ENCODE measurements around the gene PRSS36. TPM values are rescaled to one million over a fixed set of nuclear protein-coding genes. Genes with fewer than 3 reads are reported as not detected.

The PRSS36 gene
- total RNA-seq, 1 experiment from 2014 or later: 0.41 TPM

DNA sequence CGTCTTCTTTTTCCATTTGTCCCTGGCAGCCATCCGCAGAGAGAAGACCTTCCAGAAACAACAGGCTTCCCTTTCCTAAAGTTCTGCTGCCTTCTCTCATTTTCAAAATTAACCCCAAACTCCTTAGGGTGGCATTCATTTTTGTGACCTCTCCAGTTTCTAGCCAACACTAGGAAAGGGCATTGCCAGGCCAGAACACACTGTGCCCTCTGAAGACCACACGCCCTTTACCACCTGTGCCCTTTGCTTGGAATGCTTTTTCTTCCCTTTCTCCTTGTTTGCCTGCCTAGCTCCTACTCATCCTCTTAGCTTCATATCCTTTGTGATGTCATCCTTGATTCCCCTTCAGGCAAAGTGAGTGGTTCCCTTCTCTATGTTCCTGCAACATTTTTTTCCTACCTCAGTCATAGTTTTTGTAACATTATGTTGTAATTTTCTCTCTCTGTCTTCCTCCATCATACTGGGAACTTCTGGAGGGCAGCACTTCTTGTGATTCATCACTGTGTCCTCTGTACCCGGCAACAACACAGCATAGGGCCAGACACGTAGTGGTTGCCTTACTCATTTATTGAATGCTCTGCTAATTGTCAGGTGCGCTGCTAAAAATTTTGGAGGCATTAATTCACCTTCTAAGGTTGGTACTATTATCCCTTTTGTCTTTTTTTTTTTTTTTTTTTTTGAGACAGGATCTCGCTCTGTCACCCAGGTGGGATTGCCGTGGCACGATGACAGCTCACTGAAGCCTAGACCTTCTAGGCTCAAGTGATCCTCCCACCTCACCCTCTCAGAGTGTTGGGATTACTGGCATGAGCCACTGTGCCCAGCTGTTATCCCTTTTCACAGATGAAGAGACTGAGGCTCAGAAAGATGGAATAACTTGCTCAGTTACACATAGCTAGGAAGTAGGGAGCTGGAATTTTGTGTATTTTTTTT is 31.4 kb downstream of the PRSS36 start:
- POLR2A ChIA-PET (ENCODE audit: low non-redundant PET): interaction anchor here (0.6 kb wide), 2 partner anchors 23 to 121 kb away, joined by 4 to 5 read pairs; no protein-coding TSS in a partner anchor
- CTCF ChIA-PET: interaction anchor here (1.0 to 1.7 kb wide), 2 partner anchors 24 to 164 kb away, joined by 5 to 10 read pairs; no protein-coding TSS in a partner anchor
- Histone ChIP-seq H3K27ac (ENCODE audit: low read depth, low read length, poor library complexity, severe bottlenecking) (peak overlapping the region; percentile 79), H3K36me3 (ENCODE audit: insufficient read depth, low read length, poor library complexity, severe bottlenecking) (peaks cover 39% of the 10 kb centered on the region), H3K4me1 (ENCODE audit: insufficient read depth, low read length, poor library complexity, severe bottlenecking) (peaks cover 6% of the 10 kb centered on the region), H3K4me3 (ENCODE audit: low read depth, low read length, poor library complexity, severe bottlenecking) (peak overlapping the region; percentile 74), H3K9me3 (ENCODE audit: low read depth, low read length, poor library complexity, severe bottlenecking) (no peaks in the 10 kb centered on the region), H3K27me3 (replicated peaks; ENCODE audit: insufficient read depth, low read depth, low read length, poor library complexity) (no peaks in the 10 kb centered on the region)
- intact Hi-C loops (cut with micrococcal nuclease; ENCODE audit: unreplicated experiment): no loop called here
- TF ChIP-seq EZH2 (IDR thresholded peaks at IDR 0.05; ENCODE audit: borderline replicate concordance, low read depth, low read length, poor library complexity, severe bottlenecking): no peak
- TF ChIP-seq, protein P1, sequence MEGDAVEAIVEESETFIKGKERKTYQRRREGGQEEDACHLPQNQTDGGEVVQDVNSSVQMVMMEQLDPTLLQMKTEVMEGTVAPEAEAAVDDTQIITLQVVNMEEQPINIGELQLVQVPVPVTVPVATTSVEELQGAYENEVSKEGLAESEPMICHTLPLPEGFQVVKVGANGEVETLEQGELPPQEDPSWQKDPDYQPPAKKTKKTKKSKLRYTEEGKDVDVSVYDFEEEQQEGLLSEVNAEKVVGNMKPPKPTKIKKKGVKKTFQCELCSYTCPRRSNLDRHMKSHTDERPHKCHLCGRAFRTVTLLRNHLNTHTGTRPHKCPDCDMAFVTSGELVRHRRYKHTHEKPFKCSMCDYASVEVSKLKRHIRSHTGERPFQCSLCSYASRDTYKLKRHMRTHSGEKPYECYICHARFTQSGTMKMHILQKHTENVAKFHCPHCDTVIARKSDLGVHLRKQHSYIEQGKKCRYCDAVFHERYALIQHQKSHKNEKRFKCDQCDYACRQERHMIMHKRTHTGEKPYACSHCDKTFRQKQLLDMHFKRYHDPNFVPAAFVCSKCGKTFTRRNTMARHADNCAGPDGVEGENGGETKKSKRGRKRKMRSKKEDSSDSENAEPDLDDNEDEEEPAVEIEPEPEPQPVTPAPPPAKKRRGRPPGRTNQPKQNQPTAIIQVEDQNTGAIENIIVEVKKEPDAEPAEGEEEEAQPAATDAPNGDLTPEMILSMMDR (conservative IDR thresholded peaks at IDR 0.05; ENCODE audit: low read depth, low read length): no peak
- DNase-seq (ENCODE audit: low spot score): no peak
- TSS peak; percentile 45 for BruUV-seq (replicated peaks)

DNA sequence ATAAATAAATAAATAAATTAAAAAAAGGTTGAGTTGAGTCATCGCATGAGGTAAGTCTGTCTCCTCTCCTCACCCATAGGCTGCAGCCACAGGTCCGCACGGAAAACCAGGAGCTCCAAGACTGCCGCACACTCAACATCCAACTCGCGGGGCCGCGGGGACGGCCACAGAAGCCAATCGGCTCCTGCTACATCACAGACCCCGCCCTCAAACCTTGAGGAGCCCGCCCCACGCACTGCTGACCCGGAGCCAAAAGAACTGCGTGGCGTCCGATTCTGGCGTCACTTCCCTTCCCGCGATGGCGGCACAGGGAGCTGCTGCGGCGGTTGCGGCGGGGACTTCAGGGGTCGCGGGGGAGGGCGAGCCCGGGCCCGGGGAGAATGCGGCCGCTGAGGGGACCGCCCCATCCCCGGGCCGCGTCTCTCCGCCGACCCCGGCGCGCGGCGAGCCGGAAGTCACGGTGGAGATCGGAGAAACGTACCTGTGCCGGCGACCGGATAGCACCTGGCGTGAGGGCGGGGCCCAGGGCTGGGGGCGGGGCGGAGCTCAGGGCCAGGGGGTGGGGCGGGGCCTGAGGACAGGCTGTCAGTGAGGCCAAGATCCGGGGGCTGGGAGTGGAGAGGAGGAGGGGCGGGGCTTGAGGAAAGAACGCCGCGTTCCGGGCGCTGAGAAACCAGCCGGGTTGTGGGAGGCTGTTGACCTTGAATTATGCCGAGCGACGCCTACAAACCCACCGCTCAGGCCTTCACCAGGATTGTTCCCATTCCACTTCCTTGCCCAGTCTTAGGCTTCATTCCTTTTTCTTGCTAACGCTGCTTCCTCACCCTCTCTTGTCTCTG is 32.3 kb downstream of the PRSS36 start, which contains the start of gene KAT8:
KAT8 (plus strand) TSS at position 281 of the 839 bp plus-strand sequence; CDS start at position 299, 18 bp downstream.
- peak; percentile 100 for DNase-seq (ENCODE audit: low spot score)
- intact Hi-C loops (cut with micrococcal nuclease; ENCODE audit: unreplicated experiment): loop anchor here (2.0 kb wide), 1 partner anchor 25 kb away; no protein-coding TSS in a partner anchor
- CTCF ChIA-PET: interaction anchor here (0.6 to 1.7 kb wide), 4 partner anchors 25 to 303 kb away, joined by 3 to 10 read pairs (median 4); no protein-coding TSS in a partner anchor
- Histone ChIP-seq H3K9me3 (ENCODE audit: low read depth, low read length, poor library complexity, severe bottlenecking) (no peaks in the 10 kb centered on the region), H3K4me3 (ENCODE audit: low read depth, low read length, poor library complexity, severe bottlenecking) (peak within 1 kb of the TSS; percentile 74), H3K36me3 (ENCODE audit: insufficient read depth, low read length, poor library complexity, severe bottlenecking) (peaks cover 37% of the 10 kb centered on the region), H3K27me3 (replicated peaks; ENCODE audit: insufficient read depth, low read depth, low read length, poor library complexity) (no peaks in the 10 kb centered on the region), H3K4me1 (ENCODE audit: insufficient read depth, low read length, poor library complexity, severe bottlenecking) (peaks cover 6% of the 10 kb centered on the region), H3K27ac (ENCODE audit: low read depth, low read length, poor library complexity, severe bottlenecking) (peak within 1 kb of the TSS; percentile 79)
- no TSS peak for BruUV-seq (replicated peaks)
- no peak for TF ChIP-seq EZH2 (IDR thresholded peaks at IDR 0.05; ENCODE audit: borderline replicate concordance, low read depth, low read length, poor library complexity, severe bottlenecking)
- TF ChIP-seq, protein P1 (conservative IDR thresholded peaks at IDR 0.05; ENCODE audit: low read depth, low read length): no peak
- POLR2A ChIA-PET (ENCODE audit: low non-redundant PET): interaction anchor here (0.6 to 1.2 kb wide), 6 partner anchors 9 to 756 kb away, joined by 3 to 10 read pairs (median 7); partner anchors contain the start of genes FUS and ZNF267

DNA sequence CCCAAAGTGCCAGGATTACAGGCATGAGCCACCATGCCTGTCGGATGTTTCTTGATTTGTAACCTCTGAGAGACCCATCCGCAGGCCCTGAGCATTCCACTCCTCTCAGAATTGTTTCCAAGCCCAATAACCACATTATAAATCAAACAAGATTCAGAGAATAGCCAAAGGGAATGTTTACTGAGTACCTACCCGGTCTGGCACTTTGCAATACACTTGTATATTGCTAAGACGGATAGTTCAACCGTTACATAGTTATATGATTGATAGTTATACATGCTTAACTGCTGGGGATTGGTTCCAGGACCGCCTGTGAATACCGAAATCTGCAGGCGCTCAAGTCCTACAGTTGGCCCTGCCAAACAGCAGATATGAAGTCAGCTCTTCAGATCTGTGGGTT is 35.4 kb downstream of the PRSS36 start:
- intact Hi-C loops (cut with micrococcal nuclease; ENCODE audit: unreplicated experiment): no loop called here
- Histone ChIP-seq H3K27me3 (replicated peaks; ENCODE audit: insufficient read depth, low read depth, low read length, poor library complexity) (no peaks in the 10 kb centered on the region), H3K36me3 (ENCODE audit: insufficient read depth, low read length, poor library complexity, severe bottlenecking) (peaks cover 38% of the 10 kb centered on the region), H3K4me3 (ENCODE audit: low read depth, low read length, poor library complexity, severe bottlenecking) (no peak overlapping the region), H3K4me1 (ENCODE audit: insufficient read depth, low read length, poor library complexity, severe bottlenecking) (peaks cover 6% of the 10 kb centered on the region), H3K27ac (ENCODE audit: low read depth, low read length, poor library complexity, severe bottlenecking) (peak overlapping the region; percentile 23), H3K9me3 (ENCODE audit: low read depth, low read length, poor library complexity, severe bottlenecking) (no peaks in the 10 kb centered on the region)
- ChIA-PET CTCF (no interaction called here), POLR2A (ENCODE audit: low non-redundant PET) (no interaction called here)
- no TSS peak for BruUV-seq (replicated peaks)
- DNase-seq (ENCODE audit: low spot score): no peak
- TF ChIP-seq, protein P1 (conservative IDR thresholded peaks at IDR 0.05; ENCODE audit: low read depth, low read length): no peak
- no peak for TF ChIP-seq EZH2 (IDR thresholded peaks at IDR 0.05; ENCODE audit: borderline replicate concordance, low read depth, low read length, poor library complexity, severe bottlenecking)

All from A673 (cell line).